CD4-positive, alpha-beta T cell treated with Interleukin-12 subunit alpha and Interleukin-12 subunit beta, for 1 hour (primary cell): ENCODE data around the gene UNC13D.
"Not testable (repeated sequence)": the region's sequence is repeated elsewhere in the genome, so short reads cannot be mapped to it uniquely, and the experiment has no call there.

Experiments
- DNase-seq: peaks from one replicate; pipeline ENCODE4 v3.0.0-alpha.2; 2020

UNC13D gene

GRCh38 chr17:75819116-75819515 is 25.1 kb downstream of the UNC13D start:
- no peak for DNase-seq

DNA sequence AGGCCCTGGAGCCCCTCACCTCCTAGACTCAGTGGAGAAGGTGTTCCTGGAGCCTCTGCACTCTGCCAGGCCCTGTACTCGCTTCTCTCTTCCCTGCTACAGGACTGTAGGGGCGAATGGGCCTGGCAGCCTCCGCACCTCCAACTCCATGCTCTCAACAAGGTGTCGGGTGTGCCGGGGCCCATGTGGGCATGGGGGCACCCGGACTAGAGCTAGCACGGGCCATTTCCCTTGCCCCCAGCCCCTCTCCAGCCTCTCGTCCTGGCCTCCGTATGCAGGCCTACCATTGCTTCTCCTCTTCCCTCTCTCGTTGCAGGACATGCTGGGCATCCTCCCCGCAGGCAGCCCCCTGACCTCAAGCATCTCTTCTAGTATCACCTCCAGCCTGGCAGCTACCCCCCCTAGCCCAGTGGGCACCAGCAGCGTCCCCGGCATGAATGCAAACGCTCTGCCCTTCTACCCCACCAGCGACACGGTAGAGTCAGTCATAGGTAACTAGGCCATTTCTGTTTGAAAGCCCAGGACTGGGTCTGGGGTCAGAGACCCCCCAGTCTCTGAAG is 25.8 kb downstream of the UNC13D start:
- DNase-seq = no peak

DNA sequence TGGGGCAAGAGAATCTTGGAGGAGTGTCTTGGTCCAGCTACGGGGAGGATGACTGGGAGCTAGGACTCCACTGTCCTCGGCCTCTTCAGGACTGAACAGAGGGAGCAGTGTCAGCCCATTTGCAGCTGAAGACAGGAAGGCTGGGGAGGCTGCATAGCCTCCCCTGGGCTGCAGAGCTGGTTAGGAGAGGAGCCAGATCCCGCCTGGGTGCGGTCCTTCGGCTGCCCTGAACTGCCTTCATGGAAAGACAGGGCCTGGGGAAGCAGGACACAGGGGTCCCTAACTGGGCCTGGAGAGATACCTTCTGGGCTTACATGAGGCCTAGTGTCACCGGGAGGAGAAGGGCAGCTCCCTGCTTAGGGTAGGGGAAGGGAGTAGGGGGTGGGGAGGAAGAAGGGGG is 26.6 kb downstream of the UNC13D start:
- no peak for DNase-seq

GRCh38 chr17:75816693-75817092 is 27.5 kb downstream of the UNC13D start:
- no peak for DNase-seq

- no peak for DNase-seq
Observed at GRCh38 chr17:75815399-75815798, 28.8 kb downstream of the UNC13D start.

DNA sequence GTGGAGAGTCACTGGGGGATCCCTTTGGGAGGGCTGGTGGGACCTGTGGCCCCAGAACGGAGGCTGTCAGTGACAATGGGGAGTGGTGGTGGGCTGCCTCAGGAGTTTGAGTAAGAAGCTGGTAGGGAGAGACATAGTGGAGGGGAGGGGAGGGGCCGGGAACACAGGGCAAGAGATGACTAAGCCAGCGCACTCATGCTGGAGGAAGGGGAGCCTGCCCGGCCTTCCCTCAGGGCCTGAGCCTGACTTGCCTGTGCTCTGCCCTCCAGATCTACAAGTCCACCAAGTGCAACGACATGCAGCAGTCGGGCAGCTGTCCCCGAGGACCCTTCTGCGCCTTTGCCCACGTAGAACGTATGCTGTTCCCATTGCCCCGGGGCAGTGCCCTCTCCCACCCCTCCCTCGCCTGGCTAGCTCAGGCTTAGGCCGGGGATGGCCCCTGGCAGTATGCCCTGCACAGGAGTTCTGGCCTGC is 29.3 kb downstream of the UNC13D start:
- DNase-seq = no peak

DNA sequence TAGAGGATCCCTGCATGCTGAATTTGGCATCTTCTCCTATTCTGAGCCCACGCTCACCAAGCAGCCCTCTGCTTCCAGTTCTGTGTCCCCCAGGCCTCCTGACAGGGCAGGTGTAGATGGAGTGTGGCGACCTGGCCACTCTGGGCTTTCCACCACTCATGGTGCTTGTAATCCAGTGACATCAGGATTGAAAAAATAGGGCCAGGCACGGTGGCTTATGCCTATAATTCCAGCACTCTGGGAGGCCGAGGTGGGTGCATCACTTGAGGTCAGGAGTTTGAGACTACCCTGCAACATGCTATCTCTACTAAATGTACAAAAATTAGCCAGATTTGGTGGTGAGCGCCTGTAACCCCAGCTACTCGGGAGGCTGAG is 30.2 kb downstream of the UNC13D start:
- DNase-seq = no peak

DNA sequence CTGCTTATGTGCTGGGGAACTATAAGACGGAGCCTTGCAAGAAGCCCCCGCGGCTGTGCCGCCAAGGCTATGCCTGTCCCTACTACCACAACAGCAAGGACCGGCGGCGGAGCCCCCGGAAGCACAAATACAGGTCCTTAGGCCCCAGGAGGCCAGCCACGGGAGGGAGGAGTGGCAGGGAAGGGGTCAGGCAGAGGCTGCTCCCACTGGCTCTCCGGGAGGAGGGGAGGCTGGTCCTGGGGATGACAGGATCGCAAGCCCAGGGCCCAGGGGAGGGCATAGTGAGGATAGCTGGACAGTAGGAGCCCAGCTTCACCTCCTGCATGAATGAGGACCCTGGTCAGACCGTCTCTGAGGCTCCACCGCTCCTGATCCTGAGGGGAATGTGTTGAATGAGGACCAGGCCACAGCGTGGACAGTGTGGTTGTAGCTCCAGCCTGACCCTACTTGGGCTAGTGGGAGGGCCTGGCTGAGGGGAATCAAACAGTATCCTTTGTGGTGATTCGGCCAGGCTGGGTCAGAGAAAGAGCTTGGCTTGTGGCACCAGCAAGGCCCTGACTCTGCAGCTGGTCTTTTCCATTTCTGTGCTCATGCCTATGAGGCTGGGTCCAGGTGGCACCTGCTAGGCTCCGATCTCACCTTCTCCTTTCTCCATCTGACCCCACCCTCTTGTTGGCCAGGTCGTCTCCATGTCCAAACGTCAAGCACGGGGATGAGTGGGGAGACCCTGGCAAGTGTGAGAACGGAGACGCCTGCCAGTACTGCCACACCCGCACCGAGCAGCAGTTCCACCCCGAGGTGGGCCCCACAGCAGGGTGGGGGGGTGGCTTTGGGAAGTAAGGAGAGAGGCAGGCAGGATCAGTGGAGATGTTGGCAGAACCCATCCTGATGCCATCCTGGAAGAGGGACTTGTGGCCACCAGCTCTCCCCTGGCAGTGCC is 30.9 kb downstream of the UNC13D start:
- DNase-seq = no peak

DNA sequence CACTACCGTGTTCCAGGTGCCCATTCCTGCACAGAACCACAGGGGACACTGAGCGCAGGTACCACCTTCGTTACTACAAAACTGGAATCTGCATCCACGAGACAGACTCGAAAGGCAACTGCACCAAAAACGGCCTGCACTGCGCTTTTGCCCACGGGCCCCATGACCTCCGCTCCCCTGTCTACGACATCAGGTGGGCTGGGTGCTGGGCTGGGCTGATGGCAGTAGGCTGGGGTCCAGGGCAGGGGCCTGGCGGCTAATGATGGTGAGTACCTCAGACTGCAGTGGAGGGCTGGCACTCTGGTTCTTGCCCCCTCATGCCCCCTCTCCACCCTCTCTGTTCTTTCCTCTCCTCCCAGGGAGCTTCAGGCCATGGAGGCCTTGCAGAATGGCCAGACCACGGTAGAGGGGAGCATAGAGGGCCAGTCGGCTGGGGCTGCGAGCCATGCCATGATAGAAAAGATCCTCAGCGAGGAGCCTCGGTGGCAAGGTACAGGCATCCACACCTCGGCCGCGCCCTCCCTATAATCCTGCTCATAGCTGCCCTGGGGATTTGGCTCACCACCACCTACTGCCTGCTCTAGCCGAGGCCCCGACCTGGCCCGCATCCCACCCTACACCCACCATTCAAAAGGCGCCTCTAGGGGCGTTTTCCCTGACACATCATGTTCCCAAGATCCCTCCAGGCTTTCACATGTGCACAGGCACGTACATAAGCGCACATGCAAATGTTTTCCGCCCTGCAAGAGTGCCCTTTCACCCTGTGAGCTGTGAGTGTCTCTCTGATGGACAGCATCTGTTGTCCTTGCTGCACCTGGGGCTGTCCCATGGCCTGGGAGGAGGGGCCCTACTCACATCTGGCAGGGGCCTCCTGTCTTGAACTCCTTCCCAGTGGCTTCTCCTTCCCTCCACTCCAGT is 31.8 kb downstream of the UNC13D start:
- no peak for DNase-seq

DNA sequence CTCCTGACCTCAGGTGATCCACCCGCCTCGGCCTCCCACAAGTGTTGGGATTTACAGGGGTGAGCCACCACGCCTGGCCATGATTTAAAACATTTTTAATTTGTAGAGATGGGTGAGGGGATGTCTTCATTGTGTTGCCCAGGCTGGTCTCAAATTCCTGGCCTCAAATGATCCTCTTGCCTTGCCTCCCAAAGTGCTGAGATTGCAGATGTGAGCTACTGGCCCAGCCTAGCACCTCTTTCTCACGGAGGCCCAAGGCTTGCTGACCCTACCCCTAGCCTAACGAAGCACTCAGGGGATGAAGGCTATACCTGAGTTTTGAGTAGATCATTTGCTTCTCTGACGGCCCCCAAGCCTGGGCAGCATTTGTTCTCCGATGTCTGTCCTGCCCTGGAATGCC is 33.0 kb downstream of the UNC13D start:
- DNase-seq = no peak

DNA sequence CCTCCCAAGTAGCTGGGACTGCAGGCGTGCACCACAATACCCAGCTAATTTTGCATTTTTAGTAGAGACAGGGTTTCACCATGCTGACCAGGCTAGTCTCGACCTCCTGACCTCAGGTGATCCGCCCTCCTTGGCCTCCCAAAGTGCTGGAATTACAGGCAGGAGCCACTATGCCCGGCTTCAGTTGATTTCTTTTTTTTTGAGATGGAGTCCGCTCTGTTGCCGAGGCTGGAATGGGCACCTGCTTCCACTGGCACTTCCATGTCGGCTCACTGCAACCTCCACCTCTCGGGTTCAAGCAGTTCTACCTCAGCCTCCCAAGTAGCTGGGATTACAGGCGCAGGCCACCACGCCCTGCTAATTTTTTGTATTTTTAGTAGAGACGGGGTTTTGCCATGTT is 33.4 kb downstream of the UNC13D start:
- not testable (repeated sequence) for DNase-seq

DNA sequence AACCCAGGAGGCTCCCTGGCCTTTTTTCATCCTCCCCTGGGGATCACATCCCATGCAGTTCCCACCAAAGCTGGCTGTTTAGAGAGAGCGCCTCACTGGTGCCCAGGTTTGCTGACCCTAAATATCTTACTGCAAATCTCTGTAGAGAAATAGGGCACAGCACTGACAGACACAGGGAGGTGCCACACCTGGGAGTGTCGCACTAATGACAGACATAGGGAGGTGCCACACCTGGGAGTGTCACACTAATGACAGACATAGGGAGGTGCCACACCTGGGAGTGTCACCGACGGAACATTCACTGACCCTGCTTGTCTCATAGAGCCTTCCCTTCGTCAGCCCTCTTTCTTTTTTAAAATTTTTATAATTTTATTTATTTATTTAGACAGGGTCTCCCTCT is 34.0 kb downstream of the UNC13D start:
- DNase-seq = no peak

GRCh38 chr17:75809631-75810111 is 34.5 kb downstream of the UNC13D start:
- DNase-seq = no peak

- no peak for DNase-seq
Observed at GRCh38 chr17:75808905-75809621, 35.1 kb downstream of the UNC13D start.

- no peak for DNase-seq
Observed at GRCh38 chr17:75808549-75808904, 35.7 kb downstream of the UNC13D start.

DNA sequence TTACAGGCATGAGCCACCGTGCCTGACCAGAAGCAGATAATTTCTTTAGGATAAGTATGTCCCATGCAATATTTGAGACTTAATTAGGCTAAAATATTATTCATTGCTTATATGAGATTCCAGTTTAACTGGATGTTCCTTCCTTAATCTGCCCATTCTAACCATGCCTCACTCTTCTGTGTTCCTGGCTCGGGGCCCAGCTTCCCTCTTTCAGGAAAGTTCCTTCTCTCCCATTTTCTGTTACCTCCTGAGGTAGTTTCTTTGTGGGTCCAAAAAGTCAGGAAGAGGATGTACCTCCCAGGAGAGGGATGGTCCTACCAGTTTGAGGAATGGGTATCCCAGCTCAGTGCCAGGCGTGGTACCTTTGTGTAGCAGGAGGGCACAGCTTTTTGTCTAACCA is 36.3 kb downstream of the UNC13D start:
- no peak for DNase-seq

DNA sequence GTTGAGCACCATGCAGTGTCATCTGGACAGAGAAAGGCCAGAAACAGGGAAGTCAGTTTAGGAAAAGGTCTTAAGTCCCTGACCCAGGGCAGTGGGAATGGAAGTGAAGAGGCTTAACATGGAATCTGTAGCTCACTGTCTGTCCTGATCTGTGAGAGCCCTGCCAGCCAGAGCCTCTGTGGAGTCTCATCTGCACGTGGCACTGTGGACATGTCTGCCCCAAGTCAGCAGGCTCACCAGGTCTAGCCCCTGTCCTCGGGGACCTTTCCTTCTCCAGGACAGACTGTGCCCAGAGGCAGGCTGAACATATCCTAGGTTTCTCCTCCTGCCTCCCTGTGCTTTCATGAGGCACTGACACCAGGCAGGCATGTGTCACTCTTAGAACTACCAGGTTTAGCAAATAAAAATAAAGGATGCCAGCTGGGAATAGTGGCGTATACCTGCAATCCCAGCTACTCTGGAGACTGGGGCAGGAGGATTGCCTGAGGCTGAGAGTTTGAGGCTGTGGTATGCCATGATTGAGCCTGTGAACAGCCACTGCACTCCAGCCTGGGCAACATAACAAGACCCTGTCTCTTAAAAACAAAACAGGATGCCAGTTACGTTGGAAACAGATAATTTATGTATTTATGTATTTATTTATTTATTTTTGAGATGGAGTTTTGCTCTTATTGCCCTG is 37.2 kb downstream of the UNC13D start:
- no peak for DNase-seq

DNA sequence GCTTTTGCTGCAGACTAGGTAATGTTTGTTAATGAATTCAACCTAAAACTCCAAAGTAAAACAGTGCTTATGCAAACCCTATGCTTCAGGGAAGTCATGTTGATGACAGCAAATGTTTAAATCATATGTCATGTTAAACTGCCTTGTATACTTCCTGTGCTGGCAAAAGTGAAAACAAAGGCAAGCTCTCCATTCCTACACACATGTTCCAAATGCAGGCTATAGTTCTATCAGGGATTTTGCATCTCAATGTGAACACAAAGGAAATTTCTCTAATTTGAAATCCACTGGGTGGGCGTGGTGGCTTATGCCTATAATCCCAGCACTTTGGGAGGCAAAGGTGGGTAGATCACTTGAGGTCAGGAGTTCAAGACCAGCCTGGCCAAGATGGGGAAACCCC is 40.3 kb downstream of the UNC13D start:
- DNase-seq = no peak

GRCh38 chr17:75799402-75799801 is 44.8 kb downstream of the UNC13D start:
- DNase-seq = no peak

- no peak for DNase-seq
Observed at GRCh38 chr17:75795820-75796607, 48.2 kb downstream of the UNC13D start.

GRCh38 chr17:75793460-75793859 is 50.7 kb downstream of the UNC13D start:
- DNase-seq = no peak
